HG02973 (cell line): ENCODE results near the gene SSH2.
"Not testable (repeated sequence)": the region's sequence is repeated elsewhere in the genome, so short reads cannot be mapped to it uniquely, and the experiment has no call there.

Experiments used
- ATAC-seq: cut with Tn5 transposase; IDR thresholded peaks from one replicate; pipeline ENCODE4 v1.9.1; 2021; ENCODE audit warnings: moderate library complexity; ENCODE audit not compliant: unreplicated experiment

Gene SSH2

GRCh38 chr17:29682054-29682453, 248.0 kb downstream of the SSH2 start:
- ATAC-seq, result no peak

- no peak for ATAC-seq
These were observed 252.2 kb downstream of the SSH2 start for GRCh38 chr17:29677824-29678223.

- no peak for ATAC-seq
These were observed 252.7 kb downstream of the SSH2 start for GRCh38 chr17:29677221-29677791.

GRCh38 chr17:29675961-29676360, 254.1 kb downstream of the SSH2 start:
- not testable (repeated sequence) for ATAC-seq

DNA sequence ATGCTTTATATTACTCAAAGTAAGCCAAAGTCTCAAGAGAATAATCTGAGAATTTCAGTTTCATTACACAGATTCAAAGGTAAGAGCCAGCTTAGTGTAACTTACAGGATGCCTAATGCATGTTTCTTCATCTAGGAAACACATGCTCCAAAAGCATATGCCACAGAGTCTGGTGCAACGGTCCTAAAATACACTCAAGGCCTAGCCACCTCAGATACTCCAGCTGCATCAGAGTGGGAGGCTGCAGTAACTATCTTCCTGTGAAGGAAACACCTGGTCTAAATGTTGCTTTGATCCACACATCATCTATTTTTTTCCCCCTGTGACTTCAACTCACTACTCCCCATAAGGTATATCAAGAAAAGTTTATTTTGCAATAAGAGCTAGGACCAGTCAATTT, 255.7 kb downstream of the SSH2 start:
- no peak for ATAC-seq

DNA sequence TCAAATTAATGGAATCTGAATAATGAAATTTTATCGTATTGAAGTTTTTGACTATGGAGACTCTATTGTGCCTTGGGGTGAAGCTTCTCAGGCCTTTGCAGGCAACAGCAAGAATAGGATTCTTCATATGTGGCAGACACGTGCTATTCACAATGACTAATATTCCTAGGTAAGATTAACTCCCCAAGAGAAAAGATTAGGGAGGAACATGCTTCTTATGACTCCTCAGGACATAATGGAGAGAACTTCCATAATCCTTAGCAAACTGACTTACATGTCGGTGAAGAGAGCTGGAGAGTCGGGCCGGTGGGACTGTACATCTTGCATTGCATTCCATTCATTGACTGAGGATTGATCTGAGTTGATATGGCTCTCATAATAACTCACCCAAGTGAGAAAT, 258.4 kb downstream of the SSH2 start:
- no peak for ATAC-seq

- ATAC-seq, result no peak
These were observed 260.8 kb downstream of the SSH2 start for GRCh38 chr17:29669266-29669665.

DNA sequence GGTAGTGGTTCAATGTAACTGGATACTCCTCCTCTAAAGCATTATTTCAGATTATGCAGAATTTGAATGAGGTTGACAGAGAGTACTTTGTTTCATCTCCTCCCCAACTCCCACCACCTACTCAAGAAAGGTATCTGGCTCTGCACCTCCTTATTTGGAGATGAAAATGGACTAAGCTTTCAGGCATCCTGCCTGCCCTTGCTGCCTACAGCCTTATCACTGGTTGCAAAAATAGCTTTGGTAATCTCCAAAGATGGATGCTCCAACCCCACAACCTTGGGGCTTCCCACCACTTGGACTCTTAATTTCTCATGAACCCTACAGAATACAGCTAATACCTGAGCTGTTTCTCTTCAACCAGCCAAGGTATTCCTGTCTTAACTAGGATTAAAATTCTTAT, 262.1 kb downstream of the SSH2 start:
- no peak for ATAC-seq

DNA sequence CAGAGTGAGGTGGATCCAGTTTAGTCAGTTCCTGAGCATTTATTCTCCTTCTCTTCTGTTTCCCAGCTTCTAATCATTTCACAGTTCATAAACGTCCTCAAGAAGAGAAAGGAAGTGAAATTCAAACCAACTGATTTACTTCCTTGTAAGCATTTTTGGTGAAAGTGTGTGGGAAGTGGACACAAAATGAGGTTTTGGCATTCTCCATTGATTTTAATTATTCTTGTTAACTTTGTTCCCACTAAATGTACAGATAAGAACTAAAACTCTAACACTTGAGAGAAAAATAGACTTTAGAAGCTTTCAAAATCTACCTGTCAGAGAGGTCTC, 264.6 kb downstream of the SSH2 start:
- no peak for ATAC-seq

DNA sequence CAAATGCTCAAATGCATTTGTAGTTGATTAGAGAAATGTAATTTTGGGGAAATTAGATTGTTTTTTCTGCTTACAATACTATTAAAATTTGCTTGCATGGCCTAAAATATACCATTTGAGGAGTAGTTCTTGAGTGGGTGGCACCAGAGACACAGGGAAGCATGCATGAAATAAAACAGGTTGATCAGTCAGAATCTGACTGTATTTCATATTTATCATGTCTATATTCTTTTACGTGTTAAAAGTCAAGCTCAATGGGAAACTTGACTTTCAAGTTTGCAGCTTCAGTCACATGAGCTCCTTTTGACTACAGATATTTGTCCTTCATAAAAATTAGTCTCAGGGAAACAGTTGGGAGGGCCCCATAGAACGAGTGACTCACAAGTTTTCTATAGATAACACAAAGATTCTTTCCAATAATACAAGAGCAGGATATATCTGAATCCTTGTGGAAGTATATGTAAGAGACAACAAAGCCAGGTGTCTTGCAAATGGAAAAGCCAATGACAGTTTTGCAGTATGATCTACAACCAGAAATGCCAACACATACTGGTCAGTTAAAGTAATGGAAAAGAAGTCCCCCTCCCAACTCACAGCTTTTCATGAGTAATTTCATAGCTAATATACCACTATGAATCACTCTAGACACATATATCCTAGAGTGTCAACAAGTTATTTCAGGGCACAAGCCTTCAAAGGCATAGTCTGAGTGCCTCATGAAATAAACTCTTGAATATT, 265.1 kb downstream of the SSH2 start:
- no peak for ATAC-seq

- ATAC-seq, result no peak
These were observed 266.9 kb downstream of the SSH2 start for GRCh38 chr17:29663155-29663554.

GRCh38 chr17:29661213-29661612, 268.8 kb downstream of the SSH2 start:
- ATAC-seq, result no peak

GRCh38 chr17:29659155-29659554, 270.9 kb downstream of the SSH2 start:
- no peak for ATAC-seq

DNA sequence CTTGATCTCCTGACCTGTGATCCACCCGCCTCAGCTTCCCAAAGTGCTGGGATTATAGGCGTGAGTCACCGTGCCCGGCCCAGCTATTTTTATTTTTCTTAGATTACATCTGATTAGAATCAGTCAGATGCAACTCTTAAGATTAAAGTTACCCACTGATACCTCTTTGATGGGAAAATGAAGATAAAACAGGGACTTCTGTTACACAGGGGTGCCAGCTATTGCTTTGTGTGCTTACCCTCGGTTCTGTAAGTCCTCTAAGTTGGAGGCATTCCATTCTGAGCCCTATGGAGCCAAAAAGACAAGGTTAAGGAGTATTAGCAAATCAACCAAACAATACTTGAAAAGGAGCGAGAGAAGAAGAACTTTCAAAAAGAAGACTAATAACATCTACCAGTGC, 274.7 kb downstream of the SSH2 start:
- no peak for ATAC-seq

DNA sequence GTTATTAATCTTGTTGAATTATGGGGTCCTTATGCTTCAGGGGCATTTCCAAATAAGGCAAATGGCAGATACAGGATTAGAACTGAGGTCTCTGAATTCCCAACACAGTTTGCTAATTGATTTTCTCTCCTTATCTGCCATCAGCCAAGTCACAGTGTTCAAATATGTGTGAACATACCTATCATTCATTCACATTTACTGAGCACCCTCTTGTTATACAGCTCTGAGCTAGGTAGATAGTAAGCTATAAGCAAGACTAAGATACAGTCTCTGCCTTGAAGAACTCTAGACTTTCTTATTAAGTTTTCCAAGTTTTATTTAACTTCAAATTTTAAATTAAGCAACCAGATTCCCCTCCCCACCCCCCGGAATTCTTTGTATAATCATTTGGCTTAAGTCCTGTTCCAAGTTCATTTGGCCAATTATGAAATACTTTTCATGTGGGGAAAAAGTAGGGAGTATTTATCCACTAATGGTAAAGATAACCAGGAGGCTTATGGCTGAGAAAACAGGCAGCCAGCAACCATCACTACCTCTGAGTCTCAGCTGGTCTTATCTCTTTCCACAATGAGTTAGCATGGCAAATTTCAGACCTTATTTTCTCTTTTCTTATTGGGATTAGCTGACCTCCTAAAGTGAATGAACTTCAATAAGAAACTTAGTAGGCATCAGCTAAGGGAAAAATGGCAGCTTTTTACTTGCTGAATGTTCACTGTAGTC, 275.9 kb downstream of the SSH2 start:
- no peak for ATAC-seq

DNA sequence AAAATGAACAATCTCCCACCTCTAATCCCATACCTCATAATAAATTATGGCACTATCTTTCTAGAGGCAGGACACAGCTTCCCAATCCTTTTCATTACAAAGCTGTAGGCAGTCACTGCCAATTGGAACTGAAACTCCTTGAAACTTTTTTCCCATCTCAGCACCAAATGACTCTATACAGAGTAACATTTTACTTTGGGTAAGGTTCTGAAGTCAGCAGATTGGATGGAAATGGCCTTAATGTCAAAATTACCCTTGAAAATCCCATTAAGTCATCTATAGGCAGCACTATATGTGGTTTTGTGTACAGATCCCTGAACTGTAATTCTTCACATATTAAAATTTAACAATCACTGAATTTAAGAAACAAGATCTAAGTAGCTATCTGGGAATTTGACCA, 277.1 kb downstream of the SSH2 start:
- no peak for ATAC-seq

- ATAC-seq, result not testable (repeated sequence)
These were observed 278.1 kb downstream of the SSH2 start for GRCh38 chr17:29651913-29652312.

GRCh38 chr17:29650396-29650795, 279.6 kb downstream of the SSH2 start:
- no peak for ATAC-seq

- no peak for ATAC-seq
These were observed 280.7 kb downstream of the SSH2 start for GRCh38 chr17:29649359-29649758.

DNA sequence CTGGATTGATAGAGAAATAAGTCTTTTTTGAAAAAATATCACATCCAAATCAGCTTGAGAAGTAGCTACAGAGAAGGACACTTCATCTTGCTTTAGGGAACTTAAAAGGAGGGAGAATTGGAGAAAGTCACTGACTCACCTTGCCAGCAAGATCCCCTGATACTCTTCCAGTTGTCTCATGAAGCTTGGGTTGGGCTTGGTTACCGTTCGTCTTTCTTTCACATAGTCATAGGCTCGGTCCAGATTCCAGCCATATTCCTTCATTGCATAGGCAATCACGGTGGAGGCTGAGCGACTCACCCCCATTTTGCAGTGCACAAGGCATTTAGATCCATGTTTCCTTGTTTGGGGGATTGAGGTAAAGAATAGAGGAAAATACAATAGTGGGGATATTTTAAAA, 282.0 kb downstream of the SSH2 start:
- ATAC-seq, result no peak

DNA sequence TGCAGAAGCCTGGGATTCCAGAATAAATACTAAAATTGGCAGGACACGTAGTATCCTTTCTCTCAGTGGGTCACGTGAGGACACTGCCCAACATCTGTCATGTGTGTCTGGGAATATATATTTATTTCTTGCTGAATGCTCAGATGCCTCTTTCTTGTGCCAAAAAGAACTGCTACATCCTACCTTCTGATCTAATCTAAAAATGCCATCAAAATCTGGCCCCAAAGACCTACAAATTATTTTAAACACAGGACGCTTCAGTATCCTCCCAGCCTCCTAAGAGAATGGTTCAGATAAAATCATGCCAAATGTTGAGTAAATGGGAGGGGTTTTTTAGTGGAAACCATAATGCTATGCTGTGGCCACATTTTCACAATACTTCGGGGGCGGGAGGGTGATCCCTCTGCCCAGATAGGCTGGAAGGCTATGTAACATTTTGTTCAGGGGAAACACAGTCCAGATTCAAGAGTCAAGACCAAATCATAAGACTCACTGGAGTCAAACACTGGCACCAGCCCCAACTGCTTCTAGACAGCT, 284.4 kb downstream of the SSH2 start:
- ATAC-seq, result no peak

- ATAC-seq, result no peak
These were observed 286.2 kb downstream of the SSH2 start for GRCh38 chr17:29643817-29644160.
